ENCODE results near the gene TTC39A. TPM values are rescaled to one million over a fixed set of nuclear protein-coding genes. Genes with fewer than 3 reads are reported as not detected.

Gene TTC39A
- total RNA-seq, 2 donors from 2014 or later, result 0.78 TPM; not detected in 1

DNA sequence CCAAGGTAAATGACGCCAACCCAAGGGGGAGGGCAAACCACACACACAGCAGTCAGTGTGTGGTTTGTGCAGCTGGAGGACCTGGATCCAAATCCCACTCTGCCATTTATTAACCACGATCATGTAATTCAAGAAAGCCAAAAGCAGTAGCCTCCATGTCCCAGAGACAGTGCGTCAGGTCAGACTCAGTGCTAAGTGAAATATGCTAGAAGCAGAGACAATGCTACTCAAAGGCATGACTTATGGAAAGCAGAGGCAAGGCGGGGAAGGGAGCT, 13.6 kb downstream of the TTC39A start:
- no peak overlapping the region for H3K27ac Mint-ChIP-seq
- H3K4me3 Mint-ChIP-seq, result no peak overlapping the region
- H3K36me3 Mint-ChIP-seq, result no peaks in the 10 kb centered on the region
- DNase-seq (ENCODE audit: low spot score) (no peak), ATAC-seq (no peak)
- no peaks in the 10 kb centered on the region for H3K27me3 Mint-ChIP-seq
- peaks cover 0 to 8% of the 10 kb centered on the region in 2 donors for H3K4me1 Mint-ChIP-seq (ENCODE audit: low read depth in 2 of 2)
- no peaks in the 10 kb centered on the region for H3K9me3 Mint-ChIP-seq

DNA sequence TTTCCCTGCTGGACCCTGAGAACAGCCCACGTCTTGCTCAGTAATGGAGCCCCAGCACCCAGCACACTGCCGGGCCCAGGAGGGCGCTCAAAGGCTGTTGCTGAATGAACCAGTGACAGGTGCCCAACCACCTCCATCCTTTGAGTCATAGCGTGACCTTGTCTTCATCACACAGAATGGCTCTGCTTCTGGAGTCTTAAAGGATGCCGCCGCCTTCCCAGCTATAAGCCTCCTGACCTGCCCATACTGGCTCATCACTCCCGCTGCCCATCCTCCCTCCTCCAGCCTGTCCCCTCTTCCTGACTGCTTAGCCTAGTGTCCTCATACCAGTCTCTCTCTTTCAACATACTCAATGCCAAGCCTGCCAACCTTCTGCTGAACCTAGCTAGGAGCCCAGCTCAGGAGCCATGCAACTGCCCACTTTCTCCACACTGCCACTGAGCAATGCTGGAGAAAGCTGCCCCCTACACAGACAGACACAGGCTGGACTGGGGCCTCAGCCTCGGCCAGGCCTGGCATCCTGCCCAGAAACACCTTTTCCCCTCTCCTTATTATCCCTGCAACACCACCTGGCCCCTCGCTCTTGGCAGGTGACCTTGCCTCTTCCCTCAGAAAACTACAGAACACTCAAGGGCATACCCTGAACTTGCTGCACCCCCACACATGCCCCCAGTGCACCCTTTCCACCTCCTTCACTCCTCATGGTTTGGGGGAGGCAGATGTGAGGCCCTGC, 14.1 kb downstream of the TTC39A start:
- no peaks in the 10 kb centered on the region for H3K27me3 Mint-ChIP-seq
- H3K4me3 Mint-ChIP-seq, result no peak overlapping the region
- H3K4me1 Mint-ChIP-seq (ENCODE audit: low read depth in 2 of 2), result peaks cover 0 to 8% of the 10 kb centered on the region in 2 donors
- peak in 1 of 2 donors; percentile 21 for ATAC-seq
- H3K9me3 Mint-ChIP-seq, result no peaks in the 10 kb centered on the region
- no peak overlapping the region for H3K27ac Mint-ChIP-seq
- H3K36me3 Mint-ChIP-seq, result no peaks in the 10 kb centered on the region
- no peak for DNase-seq (ENCODE audit: low spot score)

DNA sequence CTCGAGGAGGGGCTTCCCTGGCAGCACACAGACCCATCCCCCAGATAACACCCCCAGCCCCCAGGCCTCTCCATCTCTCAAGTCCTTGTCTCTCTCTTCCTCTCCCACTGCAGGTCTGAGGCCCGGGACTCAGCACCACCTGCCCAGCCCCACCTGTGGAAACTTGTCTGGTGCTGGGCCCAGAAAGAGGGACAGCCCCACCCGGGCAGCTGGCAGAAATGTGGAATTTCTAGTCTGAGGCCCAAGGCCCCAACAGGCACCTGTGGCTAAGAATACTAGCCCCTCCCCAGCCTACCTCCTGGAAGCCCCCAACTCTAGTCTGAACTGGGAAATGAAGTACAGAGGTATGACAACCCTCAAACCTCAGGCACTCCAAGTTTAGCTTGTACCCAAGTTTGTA, 15.4 kb downstream of the TTC39A start:
- Mint-ChIP-seq H3K4me3 (no peak overlapping the region), H3K27ac (peak overlapping the region in 1 of 2 donors; percentile 73)

DNA sequence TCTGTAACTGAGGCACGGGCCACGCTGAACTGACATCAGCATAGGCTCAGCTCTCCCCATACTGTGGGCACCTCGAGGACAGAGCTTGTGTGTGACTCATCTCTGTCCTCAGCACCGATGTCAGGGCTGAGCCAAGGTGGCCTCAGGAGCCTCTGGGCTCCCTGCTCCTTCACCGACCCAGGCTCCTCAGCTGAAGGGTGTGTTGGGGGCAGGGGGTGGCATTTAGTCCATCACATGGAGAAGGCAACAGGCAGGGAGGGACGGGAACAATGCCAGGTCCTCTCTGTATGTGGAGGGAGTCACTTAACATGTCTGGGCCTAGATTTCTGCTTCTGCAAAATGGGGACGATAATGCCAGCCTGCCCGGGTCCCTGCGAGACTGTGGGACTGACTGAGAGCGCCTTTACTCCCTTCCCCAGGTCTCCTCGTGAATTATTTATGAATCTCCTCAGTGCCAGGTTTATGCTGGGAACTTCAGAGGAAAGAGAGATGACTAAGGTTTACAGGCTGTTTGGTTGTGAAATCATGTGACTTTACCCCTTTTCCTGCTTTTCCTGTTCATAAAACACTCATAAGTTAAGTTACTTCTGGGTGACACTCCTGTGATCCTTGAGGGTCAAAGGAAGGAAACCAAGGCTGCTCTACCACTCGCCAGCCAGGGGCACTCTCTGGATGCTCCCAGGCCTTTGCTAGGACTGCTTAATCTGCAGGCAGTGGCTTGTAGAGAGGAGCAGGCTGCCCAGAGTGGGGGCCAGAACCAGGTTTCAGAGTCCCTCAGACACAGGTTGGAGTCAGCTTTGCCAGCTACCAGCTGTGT, 16.2 kb downstream of the TTC39A start:
- Mint-ChIP-seq H3K4me1 (ENCODE audit: low read depth in 2 of 2) (peaks cover 0 to 8% of the 10 kb centered on the region in 2 donors), H3K27ac (no peak overlapping the region), H3K4me3 (no peak overlapping the region), H3K27me3 (no peaks in the 10 kb centered on the region), H3K36me3 (no peaks in the 10 kb centered on the region), H3K9me3 (no peaks in the 10 kb centered on the region)
- DNase-seq (ENCODE audit: low spot score) (no peak), ATAC-seq (peak; percentile 41 to 55)

More for the DNA sequence above, 15.4 kb downstream of the TTC39A start:
- Mint-ChIP-seq H3K4me1 (ENCODE audit: low read depth in 2 of 2) (peaks cover 0 to 8% of the 10 kb centered on the region in 2 donors), H3K36me3 (no peaks in the 10 kb centered on the region), H3K9me3 (no peaks in the 10 kb centered on the region), H3K27me3 (no peaks in the 10 kb centered on the region)
- ATAC-seq, result no peak
- no peak for DNase-seq (ENCODE audit: low spot score)

DNA sequence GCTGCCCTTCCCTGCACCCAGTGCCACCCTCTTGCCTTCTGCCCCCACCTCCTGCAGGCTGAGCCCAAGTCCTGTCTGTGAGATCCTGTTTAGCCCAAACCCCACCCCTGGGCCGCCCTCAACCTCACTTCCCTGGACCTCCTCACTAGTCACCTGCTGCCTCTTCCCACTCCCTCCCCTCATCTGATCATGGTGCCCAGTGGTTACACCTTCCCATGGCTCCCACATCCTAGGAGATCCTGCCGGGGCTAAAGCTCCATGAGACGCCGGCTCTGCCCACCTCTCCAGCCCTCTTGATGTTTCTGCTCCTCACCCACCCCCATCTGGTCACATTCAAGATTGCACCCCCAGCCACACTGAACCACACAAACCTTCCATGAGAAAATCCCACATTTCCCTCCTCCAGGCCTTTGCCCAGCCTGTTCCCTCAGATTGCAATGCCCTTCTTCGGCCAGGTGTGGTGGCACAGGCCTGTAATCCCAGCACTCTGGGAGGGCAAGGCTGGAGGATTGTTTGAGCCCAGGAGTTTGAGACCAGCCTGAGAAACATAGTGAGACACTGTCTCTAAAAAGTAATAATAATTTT, 17.0 kb downstream of the TTC39A start:
- no peak for ATAC-seq
- DNase-seq (ENCODE audit: low spot score), result no peak
- Mint-ChIP-seq H3K9me3 (no peaks in the 10 kb centered on the region), H3K36me3 (no peaks in the 10 kb centered on the region), H3K4me3 (no peak overlapping the region), H3K4me1 (ENCODE audit: low read depth in 2 of 2) (peaks cover 0 to 8% of the 10 kb centered on the region in 2 donors), H3K27ac (no peak overlapping the region), H3K27me3 (no peaks in the 10 kb centered on the region)

DNA sequence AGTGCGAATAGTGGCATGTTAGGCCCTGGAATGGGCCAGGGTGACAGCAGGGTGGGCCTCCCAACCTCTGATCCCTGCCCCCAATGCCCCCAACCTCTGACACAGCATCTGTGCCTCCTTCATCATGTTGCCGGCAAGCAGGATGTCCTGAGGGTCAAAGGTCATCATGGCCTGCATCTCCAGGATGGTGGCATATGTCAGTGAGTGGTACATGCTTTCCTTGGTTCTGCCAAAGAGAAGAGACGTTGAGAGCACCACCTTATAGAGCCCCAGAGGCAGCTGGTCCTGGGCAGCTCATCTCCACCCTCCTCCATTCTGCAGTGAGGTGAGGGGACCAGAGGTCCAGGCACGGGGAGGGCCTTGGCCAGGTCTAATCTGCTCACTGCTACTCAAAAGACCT, 17.6 kb downstream of the TTC39A start:
- no peaks in the 10 kb centered on the region for H3K9me3 Mint-ChIP-seq
- H3K36me3 Mint-ChIP-seq, result no peaks in the 10 kb centered on the region
- ATAC-seq (no peak), DNase-seq (ENCODE audit: low spot score) (no peak)
- H3K27me3 Mint-ChIP-seq, result no peaks in the 10 kb centered on the region
- no peak overlapping the region for H3K4me3 Mint-ChIP-seq
- no peak overlapping the region for H3K27ac Mint-ChIP-seq
- H3K4me1 Mint-ChIP-seq (ENCODE audit: low read depth in 2 of 2), result peaks cover 0 to 8% of the 10 kb centered on the region in 2 donors

DNA sequence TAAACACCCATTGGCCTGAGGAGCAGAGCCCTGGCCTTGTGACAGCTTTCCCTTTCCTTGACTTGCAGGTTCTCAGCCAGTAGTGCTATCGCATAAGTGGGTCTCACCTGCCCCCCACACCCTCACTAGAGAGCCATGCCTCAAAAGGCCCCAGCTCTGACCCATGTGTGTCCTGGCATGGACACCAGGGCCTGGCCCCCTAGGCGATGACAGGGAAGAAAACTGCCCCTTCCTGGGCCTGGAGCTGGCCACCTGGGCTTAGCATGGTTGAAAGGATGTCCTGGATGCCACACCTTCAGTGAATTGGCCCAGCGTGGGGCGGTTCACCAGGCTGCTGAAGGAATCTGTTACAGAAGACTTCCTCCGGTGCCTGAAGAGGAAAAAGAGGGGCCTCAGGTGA, 18.5 kb downstream of the TTC39A start:
- no peak overlapping the region for H3K4me3 Mint-ChIP-seq
- no peak overlapping the region for H3K27ac Mint-ChIP-seq
- H3K9me3 Mint-ChIP-seq, result no peaks in the 10 kb centered on the region
- DNase-seq (ENCODE audit: low spot score) (no peak), ATAC-seq (no peak)
- H3K27me3 Mint-ChIP-seq, result no peaks in the 10 kb centered on the region
- H3K36me3 Mint-ChIP-seq, result no peaks in the 10 kb centered on the region
- H3K4me1 Mint-ChIP-seq (ENCODE audit: low read depth in 2 of 2), result peaks cover 0 to 8% of the 10 kb centered on the region in 2 donors

DNA sequence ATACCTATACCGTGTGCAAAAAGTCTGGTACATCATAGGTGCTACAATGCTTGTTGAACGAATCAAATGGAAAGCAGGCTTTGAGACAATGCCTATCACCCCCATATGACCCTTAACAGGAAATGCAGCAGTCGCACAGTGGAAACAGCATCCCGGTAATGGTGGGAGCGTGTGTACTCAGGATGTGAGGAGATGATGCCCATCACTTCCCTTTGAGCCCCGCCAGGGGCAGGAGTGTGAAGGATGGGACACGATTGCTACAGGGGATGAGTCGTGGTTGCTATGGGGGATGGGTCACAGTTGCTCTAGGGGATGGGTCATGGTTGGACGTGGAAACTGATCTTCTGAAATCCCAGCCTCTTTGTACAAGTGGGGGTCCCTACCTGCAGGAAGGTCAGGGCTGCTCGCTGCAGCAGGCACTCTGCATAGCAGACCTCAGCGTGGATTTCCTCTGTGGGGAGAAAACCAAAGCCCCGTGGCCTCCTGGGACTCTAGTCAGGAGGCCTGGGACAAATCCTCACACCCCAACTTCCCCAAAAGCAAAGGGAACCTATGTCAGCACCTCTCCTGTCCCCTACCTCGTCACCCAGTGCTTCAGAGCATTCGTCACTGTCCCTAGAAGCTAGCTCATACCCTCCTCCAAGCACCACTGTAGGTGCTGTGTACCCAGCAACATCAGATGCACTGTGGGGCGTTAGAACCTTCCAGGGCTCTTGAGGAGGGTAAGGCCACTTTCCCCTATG, 19.3 kb downstream of the TTC39A start:
- H3K4me1 Mint-ChIP-seq (ENCODE audit: low read depth in 2 of 2), result peaks cover 0 to 6% of the 10 kb centered on the region in 2 donors
- ATAC-seq, result peak in 1 of 2 donors; percentile 7
- H3K27ac Mint-ChIP-seq, result no peak overlapping the region
- no peaks in the 10 kb centered on the region for H3K36me3 Mint-ChIP-seq
- H3K4me3 Mint-ChIP-seq, result no peak overlapping the region
- H3K9me3 Mint-ChIP-seq, result no peaks in the 10 kb centered on the region
- no peak for DNase-seq (ENCODE audit: low spot score)
- no peaks in the 10 kb centered on the region for H3K27me3 Mint-ChIP-seq

DNA sequence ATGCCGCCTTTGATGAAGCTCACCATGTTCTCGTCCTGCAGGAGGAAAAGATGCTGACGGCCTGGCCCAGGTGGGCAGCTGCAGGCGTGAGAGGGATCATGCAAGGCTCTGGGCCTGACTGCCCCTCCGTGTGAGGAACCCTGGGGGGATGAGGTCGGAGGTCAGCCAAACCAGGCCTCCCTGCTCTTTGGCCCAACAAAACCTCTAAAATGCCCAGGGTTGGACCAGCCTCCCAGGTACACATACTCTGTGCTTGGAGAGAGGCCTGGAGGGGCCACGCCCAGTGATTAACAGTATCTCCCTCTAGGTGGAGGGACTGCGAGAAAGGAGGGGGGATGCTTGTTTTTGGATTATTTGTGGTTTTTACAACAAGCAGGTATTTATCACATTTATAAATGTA, 21.1 kb downstream of the TTC39A start:
- no peak overlapping the region for H3K27ac Mint-ChIP-seq
- no peak for DNase-seq (ENCODE audit: low spot score)
- ATAC-seq, result no peak
- H3K27me3 Mint-ChIP-seq, result no peaks in the 10 kb centered on the region
- no peaks in the 10 kb centered on the region for H3K9me3 Mint-ChIP-seq
- no peak overlapping the region for H3K4me3 Mint-ChIP-seq
- peaks cover 0 to 6% of the 10 kb centered on the region in 2 donors for H3K4me1 Mint-ChIP-seq (ENCODE audit: low read depth in 2 of 2)
- H3K36me3 Mint-ChIP-seq, result no peaks in the 10 kb centered on the region

DNA sequence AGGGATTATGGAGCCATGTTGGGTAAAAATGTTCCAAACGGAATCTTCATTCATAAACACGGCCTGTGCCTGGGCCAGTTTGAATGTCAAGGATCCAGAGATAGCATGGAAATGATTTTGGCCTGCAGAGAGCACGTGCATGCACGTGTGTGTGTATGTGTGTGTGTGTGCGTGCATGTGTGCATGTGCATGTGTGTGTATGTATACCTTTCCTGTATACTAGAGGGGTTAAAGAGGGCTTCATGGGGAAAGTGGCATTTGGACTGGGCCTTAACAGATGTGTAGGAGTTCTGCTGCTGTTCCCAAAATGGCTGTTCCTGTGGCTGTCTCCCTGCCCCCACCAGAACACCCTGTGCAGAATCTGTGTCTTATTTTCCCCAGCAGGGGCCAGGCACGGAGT, 21.7 kb downstream of the TTC39A start:
- H3K27ac Mint-ChIP-seq, result no peak overlapping the region
- ATAC-seq (no peak), DNase-seq (ENCODE audit: low spot score) (no peak)
- no peak overlapping the region for H3K4me3 Mint-ChIP-seq
- H3K27me3 Mint-ChIP-seq, result no peaks in the 10 kb centered on the region
- no peaks in the 10 kb centered on the region for H3K36me3 Mint-ChIP-seq
- H3K4me1 Mint-ChIP-seq (ENCODE audit: low read depth in 2 of 2), result peaks cover 0 to 5% of the 10 kb centered on the region in 2 donors
- H3K9me3 Mint-ChIP-seq, result no peaks in the 10 kb centered on the region

DNA sequence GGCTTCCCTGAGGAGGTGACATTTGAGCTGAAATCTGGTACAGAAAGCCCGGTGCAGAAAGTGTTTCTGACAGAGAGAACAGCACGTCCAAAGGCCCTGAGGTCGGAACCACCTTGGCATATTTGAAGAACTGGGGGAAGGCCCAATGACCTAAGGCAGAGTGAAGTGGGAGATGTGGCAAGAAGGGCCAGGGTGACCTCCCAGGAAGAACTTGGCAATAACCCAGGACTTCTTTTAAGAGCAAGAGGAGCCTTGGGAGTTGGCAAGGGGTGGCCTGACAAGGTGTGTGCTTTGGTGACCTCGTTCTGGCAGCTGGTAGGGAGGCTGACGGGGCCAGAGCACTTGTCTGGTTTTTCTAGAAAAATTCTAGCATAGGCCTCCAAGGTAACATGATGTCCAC, 23.4 kb downstream of the TTC39A start:
- DNase-seq (ENCODE audit: low spot score) (no peak), ATAC-seq (no peak)
- H3K9me3 Mint-ChIP-seq, result no peaks in the 10 kb centered on the region
- no peaks in the 10 kb centered on the region for H3K27me3 Mint-ChIP-seq
- H3K36me3 Mint-ChIP-seq, result no peaks in the 10 kb centered on the region
- H3K4me1 Mint-ChIP-seq (ENCODE audit: low read depth in 2 of 2), result peaks cover 0 to 3% of the 10 kb centered on the region in 2 donors
- H3K27ac Mint-ChIP-seq, result no peak overlapping the region
- H3K4me3 Mint-ChIP-seq, result no peak overlapping the region

DNA sequence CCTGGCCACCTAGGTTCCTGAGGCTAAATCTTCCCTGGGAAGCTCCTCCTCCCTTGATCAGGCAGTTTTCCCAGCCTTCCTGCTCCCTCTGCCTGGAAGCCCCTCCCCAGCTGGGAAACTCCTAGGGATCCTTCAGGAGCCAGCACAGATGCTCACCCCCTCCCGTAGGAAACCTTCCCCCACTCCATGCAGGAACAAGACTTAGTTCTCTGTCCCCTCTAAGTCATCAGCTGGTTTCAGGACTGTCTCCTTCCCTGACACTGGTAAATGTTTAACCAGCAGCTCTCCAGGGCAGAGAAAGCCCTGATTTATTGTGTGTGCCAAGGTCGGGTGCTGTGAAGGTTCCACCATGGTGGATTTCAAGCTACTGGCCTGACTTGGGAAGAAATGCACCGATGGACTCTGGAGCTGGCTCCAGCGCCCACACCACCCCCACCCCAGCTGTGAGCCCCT, 25.0 kb downstream of the TTC39A start:
- Mint-ChIP-seq H3K9me3 (no peaks in the 10 kb centered on the region), H3K4me1 (ENCODE audit: low read depth in 2 of 2) (peaks cover 0 to 3% of the 10 kb centered on the region in 2 donors)

DNA sequence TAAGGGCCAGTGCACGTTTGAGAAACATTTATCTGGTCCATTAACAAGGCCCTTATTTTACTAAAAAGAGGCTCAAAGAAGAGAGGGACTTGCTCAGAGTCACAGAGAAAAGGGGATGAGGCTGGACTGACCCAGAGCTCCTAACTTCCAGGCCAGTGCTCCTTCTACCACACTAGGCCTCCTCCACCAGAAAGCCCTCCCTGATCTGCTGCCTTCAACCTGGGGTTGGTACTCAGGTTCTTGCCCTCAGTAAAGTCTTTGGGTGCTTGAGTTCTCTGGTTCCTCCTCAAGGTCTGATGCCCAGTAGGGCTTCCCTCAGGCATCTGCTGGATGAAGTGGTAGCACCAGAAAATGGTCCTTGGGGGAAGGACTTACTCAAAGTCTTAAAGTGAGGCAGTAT, 26.0 kb downstream of the TTC39A start:
- DNase-seq (ENCODE audit: low spot score) (no peak), ATAC-seq (no peak)
- H3K4me3 Mint-ChIP-seq, result no peak overlapping the region
- H3K27ac Mint-ChIP-seq, result peak overlapping the region in 1 of 2 donors; percentile 25
- H3K4me1 Mint-ChIP-seq (ENCODE audit: low read depth in 2 of 2), result peaks cover 0 to 3% of the 10 kb centered on the region in 2 donors
- H3K9me3 Mint-ChIP-seq, result no peaks in the 10 kb centered on the region
- no peaks in the 10 kb centered on the region for H3K36me3 Mint-ChIP-seq
- no peaks in the 10 kb centered on the region for H3K27me3 Mint-ChIP-seq

More for the DNA sequence above, 25.0 kb downstream of the TTC39A start:
- no peaks in the 10 kb centered on the region for H3K36me3 Mint-ChIP-seq
- no peak overlapping the region for H3K27ac Mint-ChIP-seq
- H3K4me3 Mint-ChIP-seq, result no peak overlapping the region
- H3K27me3 Mint-ChIP-seq, result no peaks in the 10 kb centered on the region
- DNase-seq (ENCODE audit: low spot score) (no peak), ATAC-seq (no peak)
